ENCODE data around the gene THSD4. TPM values are rescaled to one million over a fixed set of nuclear protein-coding genes. Genes with fewer than 3 reads are reported as not detected.

The THSD4 gene
- total and polyA plus RNA-seq, 7 donors: 1.4 to 7.8 (median 2.2) TPM

DNA sequence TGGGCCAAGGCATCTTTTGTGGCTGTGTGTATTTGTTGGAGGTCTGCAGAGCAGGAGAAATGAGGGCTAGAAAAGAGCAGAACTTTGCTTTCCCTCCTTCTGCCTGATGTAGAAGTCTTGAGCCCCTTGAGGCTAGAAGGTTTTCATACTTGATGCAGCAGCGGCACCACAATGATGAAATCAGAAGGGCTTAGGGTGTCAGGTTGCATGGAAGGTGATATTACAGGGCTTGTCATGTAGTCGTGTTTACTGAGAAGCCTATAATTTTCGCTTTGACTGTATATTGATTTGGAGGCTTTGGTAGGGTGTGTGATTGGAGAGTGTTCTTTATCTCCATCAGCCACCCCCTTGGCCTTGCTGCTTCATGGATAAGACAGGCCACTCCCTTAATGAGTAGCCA lies 339.8 kb downstream of the THSD4 start:
- Histone ChIP-seq H3K4me3 (no peak overlapping the region), H3K27ac (no peak overlapping the region), H3K4me1 (no peaks in the 10 kb centered on the region), H3K36me3 (no peaks in the 10 kb centered on the region), H3K27me3 (no peaks in the 10 kb centered on the region), H3K9me3 (no peaks in the 10 kb centered on the region)
- intact Hi-C loops (cut with DNase I): no loop called here
- 76 to 79% methylated on average over 3 of the region's 3 CpGs for WGBS, 2 donors
- TF ChIP-seq POLR2AphosphoS5 (IDR thresholded peaks at IDR 0.05) (no peak), POLR2A (IDR thresholded peaks at IDR 0.05) (no peak), CTCF (IDR thresholded peaks at IDR 0.05) (no peak)
- no peak for DNase-seq

GRCh38 chr15:71455878-71456277 lies 340.6 kb downstream of the THSD4 start:
- no peaks in the 10 kb centered on the region for H3K36me3 ChIP-seq
- 66 to 80% methylated on average over 5 of the region's 5 CpGs for WGBS, 2 donors
- no peaks in the 10 kb centered on the region for H3K9me3 ChIP-seq
- no peak for DNase-seq
- H3K27me3 ChIP-seq: no peaks in the 10 kb centered on the region
- H3K4me1 ChIP-seq: no peaks in the 10 kb centered on the region
- TF ChIP-seq POLR2A (IDR thresholded peaks at IDR 0.05) (no peak), POLR2AphosphoS5 (IDR thresholded peaks at IDR 0.05) (no peak), CTCF (IDR thresholded peaks at IDR 0.05) (no peak), EP300 (IDR thresholded peaks at IDR 0.05) (no peak)
- no peak overlapping the region for H3K27ac ChIP-seq
- intact Hi-C loops (cut with DNase I): no loop called here
- H3K4me3 ChIP-seq: no peak overlapping the region

GRCh38 chr15:71456362-71456761 lies 341.1 kb downstream of the THSD4 start:
- H3K27me3 ChIP-seq: no peaks in the 10 kb centered on the region
- intact Hi-C loops (cut with DNase I): no loop called here
- H3K4me1 ChIP-seq: no peaks in the 10 kb centered on the region
- H3K4me3 ChIP-seq: no peak overlapping the region
- no peaks in the 10 kb centered on the region for H3K36me3 ChIP-seq
- no peaks in the 10 kb centered on the region for H3K9me3 ChIP-seq
- DNase-seq: no peak
- H3K27ac ChIP-seq: no peak overlapping the region
- TF ChIP-seq CTCF (IDR thresholded peaks at IDR 0.05): no peak
- TF ChIP-seq POLR2A (IDR thresholded peaks at IDR 0.05): no peak
- TF ChIP-seq POLR2AphosphoS5 (IDR thresholded peaks at IDR 0.05): no peak
- TF ChIP-seq EP300 (IDR thresholded peaks at IDR 0.05): no peak

DNA sequence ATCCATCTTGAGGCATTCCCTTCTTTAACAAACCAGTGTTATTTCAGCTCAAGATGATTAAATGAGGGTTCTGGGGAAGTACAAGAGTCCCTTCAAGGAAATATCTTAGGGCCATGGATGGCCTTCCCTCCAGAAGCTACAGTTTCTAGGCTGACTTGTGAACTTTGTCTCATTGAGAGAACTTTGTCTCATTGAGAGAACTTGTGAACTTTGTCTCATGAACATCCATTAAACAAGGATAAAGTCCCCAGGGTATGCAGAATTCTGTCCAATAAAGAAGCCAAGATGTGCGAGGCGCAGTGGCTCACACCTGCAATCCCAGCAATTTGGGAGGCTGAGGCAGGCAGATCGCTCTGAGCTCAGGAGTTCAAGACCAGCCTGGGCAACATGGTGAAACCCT lies 341.5 kb downstream of the THSD4 start:
- Histone ChIP-seq H3K4me1 (no peaks in the 10 kb centered on the region), H3K4me3 (no peak overlapping the region), H3K27ac (no peak overlapping the region), H3K27me3 (no peaks in the 10 kb centered on the region), H3K36me3 (no peaks in the 10 kb centered on the region), H3K9me3 (no peaks in the 10 kb centered on the region)
- 79 to 94% methylated on average over 3 of the region's 3 CpGs for WGBS, 2 donors
- no peak for DNase-seq
- no peak for TF ChIP-seq CTCF (IDR thresholded peaks at IDR 0.05)
- TF ChIP-seq POLR2A (IDR thresholded peaks at IDR 0.05): no peak
- TF ChIP-seq POLR2AphosphoS5 (IDR thresholded peaks at IDR 0.05): no peak
- TF ChIP-seq EP300 (IDR thresholded peaks at IDR 0.05): no peak
- intact Hi-C loops (cut with DNase I): no loop called here

DNA sequence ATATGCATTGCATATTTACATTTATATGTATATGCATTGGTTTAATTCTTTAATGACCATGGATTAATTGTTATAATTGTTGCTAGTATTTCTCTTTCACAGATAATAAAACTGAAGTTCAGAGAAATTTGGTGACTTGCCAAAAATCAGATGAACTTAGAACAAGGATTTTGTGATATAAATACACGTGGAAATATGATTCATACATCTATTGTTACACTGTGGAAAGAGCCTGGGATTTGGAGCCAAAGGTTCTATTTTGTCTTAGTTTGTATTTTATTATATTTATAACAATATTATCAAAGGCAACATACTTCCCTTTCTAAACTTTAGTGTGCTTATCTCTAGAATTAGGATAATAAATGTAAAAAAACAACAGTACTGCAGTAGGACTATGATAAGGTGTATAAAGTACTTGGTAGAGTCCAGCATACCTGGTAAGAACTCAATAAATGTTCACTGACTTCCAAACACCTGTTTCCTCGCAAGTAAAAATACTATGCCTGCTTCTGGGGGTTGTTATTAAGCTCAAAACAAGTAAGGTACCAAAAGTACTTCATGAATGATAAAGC lies 342.9 kb downstream of the THSD4 start:
- no peak overlapping the region for H3K4me3 ChIP-seq
- DNase-seq: no peak
- no peaks in the 10 kb centered on the region for H3K36me3 ChIP-seq
- WGBS, 2 donors: 11 to 57% methylated on average over 2 of the region's 2 CpGs
- no peaks in the 10 kb centered on the region for H3K9me3 ChIP-seq
- H3K4me1 ChIP-seq: no peaks in the 10 kb centered on the region
- no peak overlapping the region for H3K27ac ChIP-seq
- no peak for TF ChIP-seq POLR2A (IDR thresholded peaks at IDR 0.05)
- TF ChIP-seq EP300 (IDR thresholded peaks at IDR 0.05): no peak
- no peak for TF ChIP-seq CTCF (IDR thresholded peaks at IDR 0.05)
- no peak for TF ChIP-seq POLR2AphosphoS5 (IDR thresholded peaks at IDR 0.05)
- H3K27me3 ChIP-seq: no peaks in the 10 kb centered on the region
- intact Hi-C loops (cut with DNase I): no loop called here

All from sigmoid colon (tissue), 7 donors.